HG02642 (cell line): ENCODE data around the gene PTGR2.
"Not testable (repeated sequence)": the region's sequence is repeated elsewhere in the genome, so short reads cannot be mapped to it uniquely, and the experiment has no call there.

Experiments
- ATAC-seq: cut with Tn5 transposase; IDR thresholded peaks from one replicate; pipeline ENCODE4 v1.9.1; 2021; ENCODE audit warnings: mild to moderate bottlenecking; ENCODE audit not compliant: unreplicated experiment, poor library complexity

The PTGR2 gene

DNA sequence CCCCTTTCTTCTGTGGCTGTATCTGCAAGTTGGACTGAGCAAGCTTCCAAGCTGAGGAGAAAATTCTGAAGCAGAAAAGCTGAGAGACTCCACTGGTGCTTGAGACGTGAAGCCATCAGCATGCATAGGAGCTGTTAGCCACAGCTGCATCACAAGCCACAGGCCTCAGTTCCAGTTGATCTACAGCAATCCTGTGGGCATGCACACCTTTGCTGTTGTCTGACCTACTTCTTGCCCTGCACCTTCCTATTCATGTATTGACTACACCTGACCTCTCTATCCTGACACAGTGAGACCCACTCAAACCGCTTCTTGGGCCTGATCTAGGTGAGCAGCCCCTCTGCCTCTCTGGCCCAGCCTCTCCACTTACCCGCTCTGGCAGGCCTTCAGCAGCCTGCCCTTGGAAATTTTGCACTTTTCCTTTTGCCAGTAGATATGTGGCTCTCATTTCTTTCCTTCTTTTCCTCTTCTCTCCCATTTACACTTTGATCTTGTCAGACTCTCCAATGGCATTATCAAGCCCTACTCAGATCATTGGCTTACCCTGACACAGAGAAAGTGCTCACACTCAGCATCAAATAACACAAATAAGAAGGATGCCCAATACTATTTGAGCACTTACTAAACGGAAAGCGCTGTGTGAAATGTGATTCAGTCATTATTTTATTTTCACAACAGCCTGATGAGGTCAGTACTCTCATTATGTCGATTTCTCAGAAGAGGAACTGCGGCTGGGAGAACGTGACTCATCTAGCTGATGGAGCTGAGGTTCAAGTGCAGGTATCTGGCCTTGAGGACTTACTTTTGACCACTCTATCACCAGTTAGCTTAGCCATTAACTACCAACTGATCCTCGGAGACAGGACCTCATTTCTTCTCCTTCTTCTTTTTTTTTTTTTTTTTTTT, 21.9 kb upstream of the PTGR2 start:
- ATAC-seq: peak; percentile 42

DNA sequence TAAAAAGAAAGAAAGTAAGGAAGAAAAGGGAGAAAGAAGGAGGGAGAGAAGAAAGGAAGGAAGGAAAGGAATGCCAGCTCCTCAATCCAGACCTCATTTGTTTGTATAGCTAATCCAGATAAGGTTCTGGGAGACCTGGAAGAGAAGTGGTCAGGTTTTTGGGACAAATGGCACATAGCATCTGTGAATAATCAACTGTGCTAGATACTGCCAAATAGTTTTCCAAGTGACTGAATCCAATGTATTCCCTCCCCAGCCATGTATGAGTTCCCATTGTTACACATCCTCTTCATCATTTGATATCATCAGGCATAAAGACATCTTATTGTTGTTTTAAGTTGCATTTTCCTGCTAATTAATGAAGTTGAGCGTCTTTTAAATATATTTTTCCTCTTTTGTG, 18.6 kb upstream of the PTGR2 start:
- no peak for ATAC-seq

DNA sequence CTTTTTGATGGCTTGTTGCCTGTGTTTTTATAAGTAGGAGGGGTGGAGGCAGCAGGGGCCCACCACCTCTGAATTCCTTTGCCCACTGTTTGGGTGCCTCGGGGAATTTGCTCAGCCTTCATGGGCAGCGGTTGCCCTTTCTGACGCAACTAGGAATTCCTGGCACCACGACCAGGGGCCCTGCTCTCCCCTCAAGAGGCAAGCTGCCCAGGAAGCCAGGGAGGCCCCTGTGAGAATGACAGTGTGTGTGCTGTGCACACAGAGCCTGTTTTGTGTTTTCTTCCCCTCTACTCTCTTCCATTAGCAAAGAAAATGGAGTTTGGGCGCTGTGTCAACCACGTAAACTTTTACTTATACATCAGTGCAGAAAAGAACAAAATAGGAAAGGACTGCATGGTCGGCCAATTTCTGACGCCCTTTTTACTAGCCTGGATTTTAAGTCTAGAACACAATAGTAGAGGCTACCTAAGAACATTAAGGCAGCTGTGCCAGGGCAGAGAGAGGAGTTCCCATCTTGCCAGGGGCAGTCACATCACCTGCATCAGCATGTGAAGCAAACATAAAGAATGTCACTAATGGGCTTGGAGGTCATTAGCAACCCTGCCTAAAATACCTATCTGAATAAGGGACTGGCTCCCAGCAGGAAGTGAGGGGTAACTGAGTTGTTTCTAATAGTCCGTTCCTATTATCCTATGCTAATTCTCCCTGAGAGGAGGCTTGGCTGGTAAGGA, 17.9 kb upstream of the PTGR2 start:
- no peak for ATAC-seq

DNA sequence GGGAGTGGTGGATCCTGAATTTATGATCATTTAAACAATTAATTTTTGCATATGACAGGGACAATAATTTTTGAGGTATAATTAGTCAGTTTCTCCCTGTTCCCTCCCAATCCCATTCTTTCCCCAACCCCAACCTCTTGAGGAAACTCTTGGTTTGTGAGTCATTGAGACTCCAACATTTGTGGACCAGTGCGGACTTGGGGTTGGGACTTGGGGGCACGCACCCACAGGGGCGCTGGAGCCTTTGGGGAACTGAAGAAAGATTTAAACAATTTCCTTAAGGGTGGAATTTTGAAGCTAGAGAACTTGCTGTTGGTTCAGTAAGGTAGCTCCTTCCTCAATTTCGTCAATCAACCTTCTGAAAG, 17.4 kb upstream of the PTGR2 start:
- ATAC-seq: no peak

DNA sequence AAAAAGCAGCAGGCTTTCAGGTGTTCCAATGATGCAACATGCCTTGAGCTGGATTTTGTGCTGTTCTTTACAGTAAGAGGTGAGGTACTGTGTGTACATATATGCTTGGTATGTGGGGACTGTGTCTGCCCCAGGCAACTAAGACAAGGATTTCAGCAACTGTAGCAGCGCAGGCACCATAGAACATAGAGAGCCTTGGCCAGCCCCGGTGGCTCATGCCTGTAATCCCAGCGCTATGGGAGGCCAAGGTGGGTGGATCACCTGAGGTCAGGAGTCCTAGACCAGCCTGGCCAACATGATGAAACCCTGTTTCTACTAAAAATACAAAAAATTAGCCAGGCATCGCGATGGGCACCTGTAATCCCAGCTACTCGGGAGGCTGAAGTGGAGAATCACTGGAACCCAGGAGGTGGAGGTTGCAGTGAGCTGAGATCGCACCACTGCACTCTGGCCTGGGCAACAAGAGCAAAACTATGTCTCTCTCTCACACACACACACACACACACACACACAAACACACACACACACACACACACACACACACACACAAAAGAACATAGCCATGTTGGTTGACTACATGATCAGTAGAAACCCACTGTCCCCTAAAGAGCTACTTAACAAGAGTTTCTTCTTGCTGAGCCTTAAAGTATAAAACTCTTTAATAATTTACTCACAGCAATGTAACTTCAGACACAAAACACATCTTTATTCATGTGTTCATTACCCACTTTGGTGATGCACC, 13.2 kb upstream of the PTGR2 start:
- not testable (repeated sequence) for ATAC-seq

DNA sequence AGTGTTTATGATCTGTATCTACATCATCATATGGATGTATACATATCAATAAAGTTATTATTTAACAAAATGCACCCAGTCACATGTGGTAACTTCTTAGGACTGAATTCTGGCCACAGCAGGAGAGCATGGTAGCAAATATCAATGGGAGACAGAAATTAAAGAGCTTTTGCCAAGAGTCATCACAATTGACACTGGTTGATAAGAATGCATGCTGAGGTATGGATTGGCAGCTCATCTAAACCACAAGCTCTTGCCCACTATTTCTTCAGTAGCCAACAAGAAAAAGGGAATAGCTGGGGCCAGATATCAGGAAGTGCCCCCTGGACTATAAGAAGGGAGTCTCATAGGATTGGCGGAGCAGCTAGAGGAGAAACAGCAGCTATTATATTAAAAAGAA, 9.4 kb upstream of the PTGR2 start:
- ATAC-seq: no peak

DNA sequence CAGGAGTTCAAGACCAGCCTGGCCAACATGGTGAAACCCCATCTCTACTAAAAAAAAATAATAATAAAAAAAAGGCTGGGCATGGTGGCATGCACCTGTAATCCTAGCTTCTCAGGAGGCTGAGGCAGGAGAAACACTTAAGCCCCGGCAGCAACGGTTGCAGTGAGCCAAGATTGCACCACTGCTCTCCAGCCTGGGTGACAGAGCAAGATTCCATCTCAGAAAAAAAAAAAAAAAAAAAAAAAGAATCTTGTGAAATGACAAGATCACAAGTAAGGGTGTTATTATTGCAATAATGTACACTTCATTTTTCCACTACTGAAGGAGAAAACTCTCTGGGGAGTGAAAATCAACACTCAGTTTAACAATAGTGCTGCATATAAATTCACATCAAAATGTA, 8.8 kb upstream of the PTGR2 start:
- ATAC-seq: no peak

DNA sequence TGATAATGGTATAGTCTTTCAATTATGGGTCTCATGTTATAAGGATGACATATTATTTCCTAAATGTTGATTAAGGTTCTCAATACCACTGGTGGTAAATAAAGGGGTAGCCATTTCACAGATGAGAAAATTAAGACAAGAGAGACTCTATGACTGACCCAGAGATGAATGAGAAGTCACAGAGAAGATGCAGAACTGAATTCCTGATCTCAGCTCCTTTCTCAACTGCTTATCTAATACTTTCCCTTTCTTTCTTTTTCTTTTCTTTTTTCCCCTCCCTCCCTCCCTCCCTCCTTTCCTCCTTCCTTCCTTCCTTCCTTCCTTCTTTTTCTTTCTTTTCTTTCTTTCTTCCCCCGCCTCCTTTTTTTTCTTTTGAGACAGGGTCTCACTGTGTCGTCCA, 8.3 kb upstream of the PTGR2 start:
- no peak for ATAC-seq

DNA sequence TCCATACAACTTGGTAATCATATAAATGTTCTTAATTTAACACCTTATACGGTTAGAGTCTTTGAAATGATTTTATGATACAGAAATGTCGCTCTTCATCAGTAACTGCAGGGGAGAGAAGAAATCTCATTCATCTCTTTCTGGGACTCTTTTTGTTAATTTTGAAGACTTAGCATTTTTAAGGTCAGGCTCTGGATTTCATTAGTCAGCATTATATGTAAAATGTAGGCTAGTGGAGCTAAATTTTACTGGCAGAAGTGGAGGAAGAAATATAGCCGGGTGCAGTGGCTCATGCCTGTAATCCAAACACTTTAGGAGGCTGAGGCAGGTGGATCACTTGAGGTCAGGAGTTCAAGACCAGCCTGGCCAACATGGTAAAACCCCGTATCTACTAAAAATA, 4.7 kb upstream of the PTGR2 start:
- no peak for ATAC-seq

DNA sequence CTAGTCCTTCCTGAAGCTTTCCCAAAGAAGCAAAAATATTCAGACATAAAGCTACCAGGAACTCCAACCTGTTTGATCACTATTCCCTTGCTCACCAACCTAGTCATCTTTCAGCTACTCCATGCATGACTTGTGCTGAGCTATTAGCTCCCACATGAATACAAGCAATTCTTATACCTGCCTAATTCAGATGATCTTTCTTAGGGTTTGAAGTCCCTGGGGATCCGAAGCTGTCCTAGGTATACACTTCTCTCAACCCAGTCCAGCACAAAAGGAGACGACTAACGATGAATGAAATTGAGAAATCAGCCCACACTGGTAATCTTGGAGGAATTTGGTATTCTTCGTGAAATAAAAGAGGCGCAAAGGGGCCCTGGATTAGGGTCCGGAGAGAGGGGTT, 631 bp upstream of the PTGR2 start:
- ATAC-seq: no peak

DNA sequence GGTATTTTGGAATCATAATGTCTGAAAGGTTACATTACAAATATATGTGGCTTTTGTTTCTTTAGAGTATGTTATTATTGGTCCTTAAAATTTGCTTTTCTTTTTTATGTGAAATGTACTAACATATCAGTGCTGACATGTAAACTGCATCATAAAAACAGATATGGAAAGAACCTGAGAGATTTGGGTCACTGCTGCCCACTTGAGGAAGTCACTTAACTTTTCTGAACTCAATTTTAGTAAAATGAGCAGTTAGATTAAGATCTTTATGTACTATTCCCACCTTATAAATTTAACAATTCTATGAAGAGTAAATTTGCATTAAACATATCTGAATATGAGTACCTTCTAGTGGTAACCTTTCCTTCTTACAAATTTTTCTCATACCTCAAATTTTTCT, 7.5 kb downstream of the PTGR2 start:
- no peak for ATAC-seq

DNA sequence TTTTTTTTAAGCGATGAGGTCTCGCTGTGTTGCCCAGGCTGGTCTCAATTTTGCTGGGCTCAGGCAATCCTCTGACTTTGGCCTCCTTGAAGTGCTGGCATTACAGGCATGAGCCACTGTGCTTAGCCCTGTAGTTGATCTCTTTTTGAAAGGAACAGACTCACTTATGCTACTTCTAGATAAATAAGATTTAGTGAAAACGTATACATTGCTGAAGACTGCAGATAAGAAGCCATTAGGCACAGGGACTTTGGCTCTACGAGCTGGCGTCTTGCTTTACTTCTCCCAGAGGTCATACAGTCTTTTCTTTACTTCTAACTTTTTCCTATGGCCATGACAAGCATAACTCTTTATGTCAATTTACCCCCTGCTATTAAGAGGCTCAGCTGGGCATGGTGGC, 9.4 kb downstream of the PTGR2 start:
- ATAC-seq: no peak

DNA sequence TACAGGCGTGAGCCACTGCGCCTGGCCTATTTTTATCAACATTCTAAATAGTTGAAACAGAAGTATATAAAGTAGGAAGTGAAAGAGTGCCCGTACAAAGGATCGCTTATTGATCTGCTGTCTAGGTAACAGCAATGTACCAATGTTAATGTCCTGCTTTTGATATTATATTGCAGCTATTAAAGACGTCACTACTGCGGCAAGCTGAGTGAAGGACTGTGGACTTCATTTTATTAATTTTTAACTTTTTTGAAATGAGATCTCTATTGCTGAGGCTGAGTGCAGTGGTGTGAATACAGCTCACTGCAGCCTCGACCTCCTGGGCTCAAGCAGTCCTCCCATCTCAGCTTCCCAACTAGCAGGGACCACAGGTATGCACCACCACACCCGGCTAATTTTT, 10.8 kb downstream of the PTGR2 start:
- no peak for ATAC-seq

DNA sequence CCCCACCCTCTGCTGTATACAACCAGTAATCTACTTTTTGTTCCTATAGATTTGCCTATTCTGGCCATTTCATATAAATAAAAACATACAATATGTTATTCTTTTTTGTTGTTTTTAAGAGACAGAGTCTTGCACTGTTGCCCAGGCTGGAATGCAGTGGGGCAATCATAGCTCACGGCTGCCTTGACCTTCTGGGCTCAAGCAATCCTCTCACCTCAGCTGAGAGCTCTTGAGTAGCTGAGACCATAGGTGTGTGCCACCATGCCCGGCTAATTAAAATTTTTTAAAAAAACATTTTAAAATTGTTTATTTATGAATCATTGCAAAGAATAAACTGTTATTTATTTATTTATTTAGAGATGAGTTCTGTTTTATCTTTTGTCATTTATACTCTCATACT, 11.6 kb downstream of the PTGR2 start:
- ATAC-seq: no peak

DNA sequence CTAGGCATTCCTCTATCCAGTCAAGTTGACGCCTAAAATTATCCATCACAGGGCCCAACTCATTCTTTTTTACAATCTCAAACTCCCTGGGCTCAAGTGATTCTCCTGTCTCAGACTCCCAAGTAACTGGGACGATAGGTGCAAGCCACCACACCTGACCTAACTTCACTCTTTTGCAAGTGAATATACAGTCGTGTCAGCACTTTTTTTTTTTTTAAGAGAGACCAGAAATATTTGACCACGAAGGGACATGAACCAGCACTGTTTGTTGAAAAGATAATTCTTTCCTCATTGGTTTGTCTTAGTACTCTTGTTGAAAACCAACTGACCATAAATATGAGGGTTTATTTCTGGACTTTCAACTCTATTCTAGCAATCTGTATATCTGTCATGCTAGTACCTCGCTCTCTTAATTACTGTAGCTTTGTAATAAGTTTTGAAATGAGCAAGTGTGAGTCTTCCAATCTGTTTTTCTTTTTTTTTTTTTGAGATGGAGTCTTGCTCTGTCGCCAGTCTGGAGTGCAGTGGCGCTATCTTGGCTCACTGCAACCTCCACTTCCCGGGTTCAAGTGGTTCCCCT, 14.0 kb downstream of the PTGR2 start:
- ATAC-seq: no peak

DNA sequence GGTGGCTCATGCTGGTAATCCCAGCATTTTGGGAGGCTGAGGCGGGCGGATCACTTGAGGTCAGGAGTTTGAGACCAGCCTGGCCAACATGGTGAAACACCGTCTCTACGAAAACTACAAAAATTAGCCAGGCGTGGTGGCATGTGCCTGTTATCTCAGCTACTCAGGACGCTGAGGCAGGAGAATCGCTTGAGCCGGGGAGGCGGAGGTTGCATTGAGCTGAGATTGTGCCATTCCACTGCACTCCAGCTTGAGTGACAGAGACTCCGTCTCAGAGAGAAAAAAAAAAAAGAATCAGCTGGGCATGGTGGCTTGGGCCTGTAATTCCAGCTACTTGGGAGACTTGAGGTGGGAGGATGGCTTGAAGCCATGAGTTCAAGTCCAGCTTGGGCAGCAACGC, 18.1 kb downstream of the PTGR2 start:
- not testable (repeated sequence) for ATAC-seq

DNA sequence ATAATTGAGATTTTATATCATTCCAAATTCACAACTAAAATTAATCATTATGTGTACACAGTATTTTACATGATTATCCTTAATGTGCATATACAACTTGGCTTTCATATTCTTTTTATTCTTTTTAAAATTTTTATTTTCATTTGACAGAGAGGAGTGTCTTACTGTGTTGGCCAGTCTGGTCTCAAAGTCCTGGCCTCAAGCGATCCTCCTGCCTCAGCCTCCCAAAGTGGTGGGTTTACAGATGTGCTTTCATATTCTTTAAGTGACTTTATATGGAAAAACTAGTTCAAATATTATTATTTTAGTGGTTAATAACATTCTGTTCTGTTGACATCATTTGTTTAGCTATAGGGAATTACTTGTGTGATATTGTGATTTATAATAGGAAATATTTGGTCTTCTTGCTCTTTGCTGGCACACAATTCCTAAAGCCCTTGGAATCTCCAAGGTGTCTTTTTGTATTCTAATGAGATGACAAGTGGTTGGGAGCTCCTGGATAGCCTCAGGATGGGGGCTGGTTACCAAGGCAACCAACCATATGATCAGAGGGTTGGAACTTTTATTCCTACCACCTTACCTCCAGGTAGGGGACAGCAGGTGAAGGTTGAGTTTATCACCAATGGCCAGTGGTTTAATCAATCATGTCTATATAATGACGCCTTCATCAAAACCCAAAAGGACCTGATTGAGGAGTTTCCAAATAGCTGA, 19.0 kb downstream of the PTGR2 start:
- ATAC-seq: no peak

DNA sequence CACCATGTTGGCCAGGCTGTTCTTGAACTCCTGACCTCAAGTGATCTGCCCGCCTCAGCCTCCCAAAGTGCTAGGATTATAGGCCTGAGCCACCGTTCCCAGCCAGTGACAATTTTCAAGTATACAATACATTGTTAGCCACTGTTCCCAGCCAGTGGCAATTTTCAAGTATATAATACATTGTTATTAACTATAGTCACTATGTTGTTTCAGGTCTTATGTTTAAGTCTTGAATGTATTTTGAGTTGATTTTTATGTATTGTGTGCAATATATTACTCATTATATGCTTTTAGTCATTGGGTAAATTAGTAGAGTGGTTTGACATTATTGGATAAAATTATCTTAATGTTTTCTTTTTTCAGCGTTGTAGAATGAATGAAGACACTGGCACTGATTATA, 22.0 kb downstream of the PTGR2 start:
- no peak for ATAC-seq

DNA sequence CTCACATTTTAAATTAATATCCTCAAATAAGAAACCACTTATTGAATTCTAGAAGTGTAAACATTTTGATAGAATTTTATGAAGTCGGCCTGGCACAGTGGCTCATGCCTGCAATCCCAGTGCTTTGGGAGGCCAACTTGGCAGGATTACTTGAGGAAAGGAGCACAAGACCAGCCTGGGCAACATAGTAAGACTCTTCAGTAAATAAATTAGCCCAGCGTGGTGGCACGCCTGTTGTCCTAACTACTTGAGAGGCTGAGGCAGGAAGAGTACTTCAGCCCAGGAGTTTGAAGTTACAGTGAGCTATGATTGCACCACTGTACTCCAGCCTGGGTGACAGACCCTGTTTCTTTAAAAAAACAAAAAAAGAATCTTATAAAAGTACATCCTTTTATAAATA, 26.2 kb downstream of the PTGR2 start:
- no peak for ATAC-seq

DNA sequence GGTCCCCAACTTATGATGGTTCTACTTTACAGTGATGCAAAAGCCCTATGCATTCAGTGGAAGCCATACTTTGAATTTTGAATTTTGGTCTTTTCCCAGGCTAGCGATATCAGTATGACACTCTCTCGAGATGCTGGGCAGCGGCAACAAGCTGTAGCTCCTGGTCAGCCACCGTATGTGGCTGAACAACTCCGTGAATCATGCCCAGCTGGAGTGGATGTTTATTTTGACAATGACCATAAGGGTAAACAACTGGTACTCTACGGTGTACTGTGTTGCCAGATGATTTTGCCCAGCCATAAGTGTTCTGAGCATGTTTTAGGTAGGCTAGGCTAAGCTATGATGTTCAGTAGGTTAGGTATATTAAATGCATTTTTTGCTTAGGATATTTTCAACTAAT, 26.8 kb downstream of the PTGR2 start:
- no peak for ATAC-seq
